Right kidney (tissue), 9 donors: ENCODE results near the gene SELENOF.

Source experiments
- DNase-seq: peaks from one replicate; pipeline ENCODE4 v3.0.0-alpha.2; 2016
- long read RNA-seq, 8 donors: transcript quantifications; one replicate each; lab custom pipeline, GENCODE V29; 2026

SELENOF gene
- long read RNA-seq, donor 1, transcript SELENOF-201 (5 exons, 1,781 nt), result major isoform, 185 of 242 reads
- long read RNA-seq, donor 1, transcript SELENOF-202 (4 exons, 1,220 nt), result minor isoform, 6 of 242 reads
- long read RNA-seq, donor 1, partial matches to known transcripts, result 50 of 242 reads
- long read RNA-seq, donor 1, other reads (novel, unspliced or antisense), result 0 of 242 reads
- long read RNA-seq, donor 2, transcript SELENOF-201 (5 exons, 1,781 nt), result major isoform, 91 of 132 reads
- long read RNA-seq, donor 2, transcript SELENOF-202 (4 exons, 1,220 nt), result minor isoform, 9 of 132 reads
- long read RNA-seq, donor 2, partial matches to known transcripts, result 24 of 132 reads
- long read RNA-seq, donor 2, other reads (novel, unspliced or antisense), result 6 of 132 reads
- long read RNA-seq, donor 3, transcript SELENOF-201 (5 exons, 1,781 nt), result major isoform, 74 of 95 reads
- long read RNA-seq, donor 3, partial matches to known transcripts, result 16 of 95 reads
- long read RNA-seq, donor 3, other reads (novel, unspliced or antisense), result 0 of 95 reads
- long read RNA-seq, donor 4, transcript SELENOF-201 (5 exons, 1,781 nt), result major isoform, 131 of 224 reads
- long read RNA-seq, donor 4, transcript SELENOF-202 (4 exons, 1,220 nt), result minor isoform, 5 of 224 reads
- long read RNA-seq, donor 4, partial matches to known transcripts, result 81 of 224 reads
- long read RNA-seq, donor 4, other reads (novel, unspliced or antisense), result 5 of 224 reads
- long read RNA-seq, donor 5, transcript SELENOF-201 (5 exons, 1,781 nt), result major isoform, 141 of 171 reads
- long read RNA-seq, donor 5, partial matches to known transcripts, result 18 of 171 reads
- long read RNA-seq, donor 5, other reads (novel, unspliced or antisense), result 8 of 171 reads
- long read RNA-seq, donor 6, transcript SELENOF-201 (5 exons, 1,781 nt), result major isoform, 96 of 115 reads
- long read RNA-seq, donor 6, partial matches to known transcripts, result 16 of 115 reads
- long read RNA-seq, donor 6, other reads (novel, unspliced or antisense), result 0 of 115 reads
- long read RNA-seq, donor 7, transcript SELENOF-205 (5 exons, 831 nt), result minor isoform, 5 of 209 reads
- long read RNA-seq, donor 7, transcript SELENOF-202 (4 exons, 1,220 nt), result minor isoform, 12 of 209 reads
- long read RNA-seq, donor 7, transcript SELENOF-201 (5 exons, 1,781 nt), result major isoform, 152 of 209 reads
- long read RNA-seq, donor 7, partial matches to known transcripts, result 34 of 209 reads
- long read RNA-seq, donor 7, other reads (novel, unspliced or antisense), result 6 of 209 reads
- long read RNA-seq, donor 8, transcript SELENOF-201 (5 exons, 1,781 nt), result major isoform, 133 of 170 reads
- long read RNA-seq, donor 8, partial matches to known transcripts, result 22 of 170 reads
- long read RNA-seq, donor 8, other reads (novel, unspliced or antisense), result 10 of 170 reads

DNA sequence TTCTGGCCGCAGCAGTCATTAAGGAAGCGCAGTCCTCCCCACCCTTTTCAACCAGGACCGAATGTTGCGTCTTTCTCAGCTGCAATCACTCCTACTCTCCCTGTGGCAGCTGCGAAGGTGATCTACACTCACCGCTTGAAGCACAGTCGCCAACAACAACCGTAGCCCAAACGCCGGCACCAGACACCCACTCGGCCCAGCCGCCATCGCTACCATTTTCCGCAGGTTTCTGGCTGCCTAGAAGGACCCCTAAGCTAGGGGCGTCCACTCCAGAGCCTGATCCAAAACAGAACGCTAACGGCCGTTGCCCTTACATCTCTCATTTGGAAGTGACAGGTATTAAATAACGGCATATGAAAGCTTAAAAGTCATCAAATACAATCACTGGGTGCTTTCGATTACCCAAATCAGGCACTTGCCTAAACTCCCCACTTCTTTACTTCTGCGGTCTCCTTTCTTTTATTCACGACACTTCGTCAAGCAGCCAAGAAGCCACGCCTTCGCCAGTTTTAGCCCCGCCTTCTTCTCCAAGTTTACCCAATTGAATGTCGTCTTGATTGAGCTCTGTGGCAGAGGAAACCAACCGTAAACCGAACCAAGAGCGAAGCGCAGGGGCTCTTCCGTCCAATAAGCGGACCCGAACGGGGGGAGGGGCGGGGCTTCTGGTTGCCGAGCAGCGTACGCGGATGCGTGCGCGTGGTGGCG, at the start of gene SELENOF:
TSS of gene SELENOF (minus strand) at position 231 of the 705 bp plus-strand sequence. CDS start at position 216, 15 bp downstream.
- DNase-seq, result peak; percentile 99

DNA sequence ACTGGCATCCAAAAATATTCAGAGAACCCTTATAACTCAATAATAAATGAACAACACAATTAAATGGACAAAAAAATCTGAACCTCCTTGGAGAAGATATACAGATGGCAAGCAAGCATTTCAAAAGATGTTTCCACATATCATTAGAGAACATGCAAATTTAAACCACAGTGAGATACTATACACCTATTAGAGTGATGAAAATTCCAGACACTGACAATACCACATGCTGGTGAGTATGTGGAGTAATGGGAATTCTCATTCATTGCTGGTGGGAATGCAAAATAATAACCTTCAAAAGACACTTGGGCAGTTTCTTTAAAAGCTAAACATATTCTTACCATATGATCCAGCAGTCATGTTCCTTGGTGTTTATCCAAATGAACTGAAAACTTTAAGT, 46.6 kb upstream of the SELENOF start:
- DNase-seq, result no peak

- DNase-seq, result no peak
These were observed 43.3 kb upstream of the SELENOF start for GRCh38 chr1:86957221-86957620.

DNA sequence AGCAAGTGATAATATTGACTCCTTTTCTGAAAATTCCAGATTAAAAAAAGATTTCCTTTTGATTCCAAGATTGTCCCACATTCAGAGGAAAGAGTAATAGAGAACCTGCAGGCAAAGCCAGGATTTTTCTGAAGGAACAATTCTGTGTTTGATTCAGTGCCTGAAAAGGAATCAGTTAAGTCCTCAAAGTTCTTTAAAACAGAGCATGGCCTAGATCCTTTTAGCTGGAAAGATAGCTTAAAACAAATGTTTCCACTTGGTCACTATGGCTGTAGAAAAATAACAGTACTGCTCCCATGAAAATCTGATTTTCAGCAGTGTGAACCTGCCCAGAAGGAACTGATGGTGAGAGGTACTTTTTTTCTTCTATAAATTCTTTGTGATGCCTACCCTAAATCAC, 42.3 kb upstream of the SELENOF start:
- DNase-seq, result no peak

- DNase-seq, result no peak
These were observed 41.8 kb upstream of the SELENOF start for GRCh38 chr1:86955678-86956077.

DNA sequence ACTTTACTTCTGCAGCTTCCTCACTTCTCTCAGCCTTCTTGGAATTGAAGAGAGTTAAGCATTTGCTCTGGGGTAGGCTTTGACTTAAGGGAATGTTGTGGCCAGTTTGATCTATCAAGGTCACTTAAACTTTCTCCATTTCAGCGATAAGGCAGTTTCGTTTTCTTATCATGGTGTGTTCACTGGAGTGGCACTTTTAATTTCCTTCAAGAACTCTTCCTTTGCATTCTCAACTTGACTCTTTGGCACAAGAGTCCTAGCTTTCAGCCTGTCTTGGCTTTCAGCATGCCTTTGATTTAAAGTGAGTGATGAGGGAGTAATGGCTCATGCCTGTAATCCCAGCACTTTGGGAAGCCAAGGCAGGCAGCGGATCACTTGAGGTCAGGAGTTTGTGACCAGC, 39.2 kb upstream of the SELENOF start:
- no peak for DNase-seq

GRCh38 chr1:86951430-86951829, 37.5 kb upstream of the SELENOF start:
- no peak for DNase-seq

DNA sequence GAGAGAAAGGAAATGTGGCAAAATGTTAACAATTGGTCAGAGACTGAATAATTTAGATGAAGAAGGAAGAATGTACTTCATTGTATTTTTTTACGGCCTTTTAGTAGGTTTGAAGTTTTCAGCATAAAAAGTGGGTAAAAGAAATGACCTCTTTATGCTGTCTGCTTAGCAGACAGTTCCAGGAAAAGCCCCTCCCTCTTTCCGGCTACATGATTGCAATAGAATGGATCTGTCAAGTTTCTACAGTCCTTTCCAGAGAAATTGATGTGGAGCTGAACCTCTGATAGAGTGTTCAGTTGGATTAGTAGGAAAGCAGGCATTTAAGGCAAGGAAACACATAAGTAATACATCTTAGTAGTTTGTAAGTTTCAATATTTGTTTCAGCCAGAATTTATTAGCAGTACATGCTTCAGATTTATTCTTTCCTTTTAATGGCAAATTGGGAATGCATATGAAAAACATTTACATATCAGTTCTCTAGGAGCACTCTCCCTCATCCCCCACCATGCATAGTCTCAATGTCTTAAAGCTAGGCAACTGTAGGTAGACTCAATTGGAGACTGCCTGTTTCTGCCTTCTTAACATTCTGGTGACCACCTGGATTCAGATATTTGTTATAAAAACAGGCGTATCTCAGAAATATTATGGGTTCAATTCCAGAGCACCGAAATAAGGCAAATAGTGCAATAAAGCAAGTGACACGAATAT, 36.9 kb upstream of the SELENOF start:
- no peak for DNase-seq

- DNase-seq, result no peak
These were observed 34.3 kb upstream of the SELENOF start for GRCh38 chr1:86948212-86948611.

GRCh38 chr1:86942743-86943142, 28.8 kb upstream of the SELENOF start:
- DNase-seq, result no peak

DNA sequence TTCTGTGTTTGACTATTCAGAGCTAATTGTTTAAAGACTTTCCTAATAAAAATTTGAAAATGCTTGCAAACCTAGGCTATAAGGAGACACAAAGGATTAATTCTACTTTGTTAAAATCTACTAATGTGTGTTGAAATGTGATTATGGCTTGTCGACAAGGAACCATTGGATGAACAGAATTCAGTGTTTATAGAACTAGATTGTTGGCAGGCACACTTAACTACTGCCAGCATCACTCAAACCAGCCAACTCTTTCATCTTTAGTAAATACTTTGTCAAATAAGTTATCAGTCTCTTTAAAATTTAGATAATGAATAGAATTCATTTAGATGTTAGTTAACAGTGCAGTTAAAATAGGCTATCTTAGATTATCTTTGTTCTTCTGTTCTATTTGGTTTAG, 28.1 kb upstream of the SELENOF start:
- DNase-seq, result no peak

GRCh38 chr1:86940599-86940998, 26.7 kb upstream of the SELENOF start:
- DNase-seq, result no peak

- DNase-seq, result no peak
These were observed 25.5 kb upstream of the SELENOF start for GRCh38 chr1:86939406-86939805.

- no peak for DNase-seq
These were observed 24.9 kb upstream of the SELENOF start for GRCh38 chr1:86938855-86939254.

DNA sequence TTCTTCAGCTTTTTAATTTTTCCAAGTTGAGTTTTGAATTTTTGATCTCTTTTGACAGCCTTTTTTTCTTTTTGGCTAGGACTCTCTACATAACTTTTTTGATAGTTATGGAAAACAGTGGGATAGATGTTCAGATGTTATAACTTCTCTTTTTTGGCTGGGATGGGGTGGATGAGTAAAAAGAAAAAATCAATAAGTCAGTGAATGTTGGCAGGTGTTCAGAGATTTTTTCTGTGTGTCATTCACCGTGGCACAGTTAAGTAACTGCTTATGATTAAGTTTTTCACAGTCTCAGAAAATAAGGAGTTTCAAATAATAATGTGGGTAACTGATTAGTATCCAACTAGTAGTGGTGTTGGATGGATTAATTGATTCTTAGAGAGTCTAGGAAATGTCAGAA, 24.5 kb upstream of the SELENOF start:
- DNase-seq, result no peak

DNA sequence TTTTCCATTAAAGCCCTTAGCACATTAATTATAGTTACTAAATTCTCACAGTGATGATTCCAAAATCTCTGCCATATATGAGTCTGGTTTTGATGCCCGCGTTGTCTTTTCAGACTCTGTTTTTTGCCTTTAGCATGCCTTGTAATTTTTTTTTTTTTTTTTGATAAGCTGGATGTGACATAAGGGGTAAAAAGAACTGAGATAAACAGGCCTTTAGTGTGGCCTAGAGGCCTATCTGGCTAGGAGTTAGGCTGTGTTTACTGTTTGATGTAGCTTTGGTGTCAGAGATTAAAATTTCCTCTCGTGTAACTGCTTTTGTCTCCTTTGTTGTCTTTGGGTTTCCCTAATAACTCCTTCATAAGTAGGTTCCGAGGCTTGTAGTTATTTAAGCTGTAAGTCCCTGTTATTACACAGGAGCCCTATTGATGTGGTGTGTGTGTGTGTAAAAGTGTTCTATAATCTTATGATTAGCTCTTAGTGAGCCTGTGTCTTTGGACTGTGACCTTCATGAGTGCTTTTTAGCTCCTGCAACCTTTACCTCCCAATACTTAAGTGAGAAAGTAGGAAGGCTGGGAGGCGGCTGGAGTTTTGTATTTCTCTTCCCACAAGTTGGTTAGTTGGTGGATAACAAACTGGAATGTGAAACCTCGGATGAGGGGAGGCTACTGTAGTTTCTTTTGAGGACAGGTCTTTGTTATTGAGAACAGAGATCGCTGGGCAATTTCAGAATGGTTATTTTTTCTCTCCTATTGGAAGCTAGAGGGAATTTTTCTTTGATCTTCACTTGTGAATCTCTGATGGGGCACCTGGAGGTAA, 19.8 kb upstream of the SELENOF start:
- peak; percentile 9 for DNase-seq

DNA sequence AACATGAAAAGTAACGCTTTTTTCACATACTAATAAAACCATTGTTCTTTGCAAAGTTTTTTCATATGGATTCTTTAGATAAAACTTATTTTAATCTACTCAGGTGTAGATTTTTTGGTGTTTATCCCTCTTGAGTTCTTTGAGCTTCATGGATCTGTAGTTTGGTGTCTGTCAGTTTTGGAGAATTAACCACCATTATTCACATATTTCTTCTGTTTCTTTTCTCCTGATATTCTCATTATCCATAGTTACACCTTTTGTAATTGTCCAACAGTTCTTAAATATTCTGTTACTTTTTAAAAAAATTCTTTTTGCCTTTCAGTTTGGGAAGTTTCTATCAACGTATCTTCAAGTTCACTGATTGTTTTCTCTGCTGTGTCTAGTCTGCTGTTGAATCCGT, 19.1 kb upstream of the SELENOF start:
- no peak for DNase-seq

DNA sequence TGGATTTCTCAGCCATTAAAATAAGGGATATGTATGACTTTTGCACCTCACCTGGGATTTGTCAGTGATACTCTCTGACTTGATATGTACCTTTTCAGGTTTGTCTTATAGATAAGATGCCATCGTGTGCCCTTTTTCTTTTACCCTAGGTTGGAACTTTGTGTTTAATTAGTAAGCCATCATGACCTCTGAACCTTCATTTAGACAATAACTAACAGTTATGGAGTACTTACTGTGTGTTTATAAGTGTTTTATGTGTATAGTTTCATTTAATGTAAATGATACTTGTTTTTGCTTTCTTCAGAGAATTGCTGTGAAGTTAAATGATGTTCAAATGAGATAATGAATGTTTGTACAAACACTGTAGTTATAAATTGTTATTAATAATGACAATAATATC, 14.9 kb upstream of the SELENOF start:
- no peak for DNase-seq

- DNase-seq, result no peak
These were observed 13.0 kb upstream of the SELENOF start for GRCh38 chr1:86926883-86927282.

DNA sequence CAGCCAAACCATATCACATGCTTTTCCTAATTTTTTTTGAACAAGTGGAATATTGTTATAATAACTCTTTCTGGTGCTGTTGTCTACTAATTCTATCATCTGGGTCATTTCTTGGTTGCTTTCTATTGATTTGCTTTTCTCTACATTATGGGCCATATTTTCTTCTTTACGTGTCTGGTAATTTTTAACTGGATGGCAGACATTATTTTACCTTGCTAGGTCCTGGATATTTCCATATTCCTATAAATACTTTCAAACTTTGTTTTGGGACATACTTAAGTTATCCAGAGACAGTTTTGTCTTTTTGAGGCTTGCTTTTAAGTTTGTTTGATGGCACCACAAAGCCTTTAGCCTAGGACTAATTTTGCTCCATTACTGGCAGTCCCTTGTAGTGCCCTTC, 11.8 kb upstream of the SELENOF start:
- DNase-seq, result no peak
